ENCODE results near the gene PLCB1. TPM values are rescaled to one million over a fixed set of nuclear protein-coding genes. Genes with fewer than 3 reads are reported as not detected.

The PLCB1 gene
- total RNA-seq, 1 donor from 2014 or later = 7.2 TPM

- intact Hi-C loops (cut with DNase I) = no loop called here
- DNase-seq (ENCODE audit: missing footprints) (no peak), ATAC-seq (no peak)
Observed at GRCh38 chr20:8474027-8474668, 342.1 kb downstream of the PLCB1 start.

GRCh38 chr20:8476021-8476420 lies 344.0 kb downstream of the PLCB1 start:
- intact Hi-C loops (cut with DNase I) = no loop called here
- DNase-seq (ENCODE audit: missing footprints) = no peak
- no peak for ATAC-seq

GRCh38 chr20:8480597-8480996 lies 348.5 kb downstream of the PLCB1 start:
- intact Hi-C loops (cut with DNase I) = no loop called here
- no peak for ATAC-seq
- DNase-seq (ENCODE audit: missing footprints) = no peak

GRCh38 chr20:8487696-8488095 lies 355.6 kb downstream of the PLCB1 start:
- ATAC-seq = no peak

GRCh38 chr20:8489094-8489883 lies 357.2 kb downstream of the PLCB1 start:
- intact Hi-C loops (cut with DNase I) = no loop called here
- ATAC-seq (peak; percentile 85), DNase-seq (ENCODE audit: missing footprints) (peak; percentile 58)

More at GRCh38 chr20:8487696-8488095, 355.6 kb downstream of the PLCB1 start:
- intact Hi-C loops (cut with DNase I) = no loop called here
- peak; percentile 62 for DNase-seq (ENCODE audit: missing footprints)

GRCh38 chr20:8490076-8490830 lies 358.2 kb downstream of the PLCB1 start:
- intact Hi-C loops (cut with DNase I) = no loop called here
- DNase-seq (ENCODE audit: missing footprints) = no peak
- ATAC-seq = peak; percentile 39

- intact Hi-C loops (cut with DNase I) = no loop called here
- DNase-seq (ENCODE audit: missing footprints) (no peak), ATAC-seq (no peak)
Observed at GRCh38 chr20:8492173-8492572, 360.1 kb downstream of the PLCB1 start.

- no peak for DNase-seq (ENCODE audit: missing footprints)
- intact Hi-C loops (cut with DNase I) = no loop called here
- no peak for ATAC-seq
Observed at GRCh38 chr20:8498571-8498970, 366.5 kb downstream of the PLCB1 start.

GRCh38 chr20:8504030-8504429 lies 372.0 kb downstream of the PLCB1 start:
- intact Hi-C loops (cut with DNase I) = no loop called here
- DNase-seq (ENCODE audit: missing footprints) (no peak), ATAC-seq (no peak)

GRCh38 chr20:8505476-8506200 lies 373.6 kb downstream of the PLCB1 start:
- ATAC-seq = no peak
- intact Hi-C loops (cut with DNase I) = no loop called here
- DNase-seq (ENCODE audit: missing footprints) = no peak

GRCh38 chr20:8507231-8507630 lies 375.2 kb downstream of the PLCB1 start:
- DNase-seq (ENCODE audit: missing footprints) (no peak), ATAC-seq (no peak)
- intact Hi-C loops (cut with DNase I) = no loop called here

GRCh38 chr20:8509809-8510208 lies 377.7 kb downstream of the PLCB1 start:
- ATAC-seq (peak; percentile 54), DNase-seq (ENCODE audit: missing footprints) (no peak)
- intact Hi-C loops (cut with DNase I) = no loop called here

- DNase-seq (ENCODE audit: missing footprints) (no peak), ATAC-seq (no peak)
- intact Hi-C loops (cut with DNase I) = no loop called here
Observed at GRCh38 chr20:8510808-8511207, 378.7 kb downstream of the PLCB1 start.

- DNase-seq (ENCODE audit: missing footprints) (no peak), ATAC-seq (no peak)
- intact Hi-C loops (cut with DNase I) = no loop called here
Observed at GRCh38 chr20:8512003-8512402, 379.9 kb downstream of the PLCB1 start.

- ATAC-seq (no peak), DNase-seq (ENCODE audit: missing footprints) (no peak)
- intact Hi-C loops (cut with DNase I) = no loop called here
Observed at GRCh38 chr20:8515810-8516435, 383.9 kb downstream of the PLCB1 start.

- no peak for DNase-seq (ENCODE audit: missing footprints)
- no peak for ATAC-seq
- intact Hi-C loops (cut with DNase I) = no loop called here
Observed at GRCh38 chr20:8518878-8519277, 386.8 kb downstream of the PLCB1 start.

GRCh38 chr20:8519887-8520286 lies 387.8 kb downstream of the PLCB1 start:
- DNase-seq (ENCODE audit: missing footprints) = no peak
- no peak for ATAC-seq
- intact Hi-C loops (cut with DNase I) = no loop called here

GRCh38 chr20:8522168-8522567 lies 390.1 kb downstream of the PLCB1 start:
- DNase-seq (ENCODE audit: missing footprints) = no peak
- intact Hi-C loops (cut with DNase I) = no loop called here
- ATAC-seq = no peak

- DNase-seq (ENCODE audit: missing footprints) (no peak), ATAC-seq (no peak)
- intact Hi-C loops (cut with DNase I) = no loop called here
Observed at GRCh38 chr20:8523684-8524083, 391.6 kb downstream of the PLCB1 start.
